HepG2 (cell line): Measurements from ENCODE around the gene SLA2.

Experiments used
- ARNTL ChIP-seq: sonication (generic); formaldehyde crosslinking; IDR thresholded peaks from 2 replicates; pipeline ENCODE4 v1.4.0; 2020; ENCODE audit warnings: mild to moderate bottlenecking, missing genetic modification reagents
- CEBPZ ChIP-seq: IDR thresholded peaks from 2 replicates; pipeline ENCODE4 v1.6.1; 2012; ENCODE audit warnings: low read length, improper control_type of control experiment
- KLF16 ChIP-seq, 2 experiments: sonication (generic) in 1 of 2; formaldehyde crosslinking in 1 of 2; IDR thresholded peaks; 2 replicates each; pipeline versions ENCODE4 v1.6.1 to v1.8.0; 2016 to 2023; ENCODE audit warnings: missing genetic modification reagents in 2 of 2, missing compliant biosample characterization in 1 of 2
- NFKBIZ ChIP-seq: IDR thresholded peaks from 2 replicates; pipeline ENCODE4 v1.6.1; 2018; ENCODE audit warnings: missing genetic modification reagents, missing compliant biosample characterization
- POLR2A ChIP-seq, 2 experiments: IDR thresholded peaks; 2 replicates each; pipeline ENCODE4 v1.6.1; 2011; ENCODE audit warnings: low read depth in 2 of 2, low read length in 2 of 2, mild to moderate bottlenecking in 1 of 2, moderate library complexity in 1 of 2; ENCODE audit not compliant: insufficient read depth in 1 of 2
- ZNF891 ChIP-seq: sonication (generic); formaldehyde crosslinking; IDR thresholded peaks from 2 replicates; pipeline ENCODE4 v1.5.0; 2020; ENCODE audit warnings: mild to moderate bottlenecking, missing genetic modification reagents
- ZZZ3 ChIP-seq: sonication (generic); formaldehyde crosslinking; IDR thresholded peaks from 2 replicates; pipeline ENCODE4 v1.4.0; 2020; ENCODE audit warnings: missing genetic modification reagents, mild to moderate bottlenecking, borderline replicate concordance

GRCh38 chr20:36624068-36624943, 21.7 kb downstream of the SLA2 start:
- TF ChIP-seq ZNF891 (CRISPR knock-in tag) (0 out of 2 replicates have a peak, but pooled peaks have one; percentile 25), ZZZ3 (CRISPR knock-in tag) (no peak), POLR2A (IDR thresholded peaks at IDR 0.05; ENCODE audit: insufficient read depth in 1 of 2, low read depth in 2 of 2, low read length in 2 of 2) (0 out of 4 replicates have a peak, but pooled peaks of 1 of the 2 experiments have one; percentile 42), ARNTL (no peak), KLF16 (CRISPR knock-in tag; IDR thresholded peaks at IDR 0.05) (peak in 1 of 2 experiments; percentile 13; a peak in 1 of 4 replicates), NFKBIZ (CRISPR knock-in tag) (no peak), CEBPZ (no peak)
